HG03066 (cell line): ENCODE measurements around the gene PGC.

Source experiments
- ATAC-seq: cut with Tn5 transposase; IDR thresholded peaks from one replicate; pipeline ENCODE4 v1.9.1; 2021; ENCODE audit warnings: low read depth; ENCODE audit not compliant: unreplicated experiment

Gene PGC

DNA sequence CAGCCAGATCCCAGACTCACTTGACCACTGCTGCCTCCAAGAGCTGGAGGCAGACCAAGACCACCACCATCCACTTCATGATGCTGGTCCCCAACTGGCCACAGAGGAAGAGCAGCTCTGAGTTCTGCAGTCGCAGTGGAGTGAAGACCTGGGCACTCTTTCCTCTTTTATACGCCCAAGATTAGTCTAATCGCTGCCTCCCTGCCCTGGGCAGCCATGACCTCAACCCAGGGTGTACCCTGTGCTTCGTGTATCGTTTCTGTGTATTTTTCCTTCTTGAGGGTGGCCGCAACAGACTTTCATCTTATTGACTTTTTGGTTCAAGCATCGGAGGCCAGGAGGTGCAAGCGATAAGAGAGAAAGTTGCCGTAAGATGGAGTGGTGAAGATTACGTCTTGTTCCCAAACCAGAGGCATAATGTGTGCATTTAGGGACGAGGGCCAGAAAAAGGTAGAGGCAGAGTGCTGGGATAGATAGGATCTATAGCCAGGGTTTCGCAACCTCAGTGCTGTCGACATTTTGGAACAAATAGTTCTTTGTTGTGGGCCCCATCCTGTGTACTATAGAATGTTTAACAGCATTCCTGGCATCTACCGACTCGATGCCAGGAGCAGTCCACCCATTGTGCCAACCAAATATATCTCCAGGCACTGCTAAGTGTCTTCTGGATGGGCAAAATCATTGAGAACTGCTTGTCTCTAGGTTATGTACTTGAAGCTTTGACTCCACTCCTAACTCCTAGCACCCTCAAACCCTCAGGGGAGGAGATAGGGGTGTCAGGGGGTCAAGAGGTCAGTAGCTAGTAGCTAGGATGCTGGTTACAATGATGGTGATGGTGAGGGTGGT, at the start of gene PGC:
Gene PGC (minus strand): TSS at position 142 of the 846 bp plus-strand sequence. CDS start 63 bp downstream, at position 79.
- ATAC-seq: no peak

- ATAC-seq: no peak
These were observed 49.3 kb upstream of the PGC start for GRCh38 chr6:41796474-41796873.

DNA sequence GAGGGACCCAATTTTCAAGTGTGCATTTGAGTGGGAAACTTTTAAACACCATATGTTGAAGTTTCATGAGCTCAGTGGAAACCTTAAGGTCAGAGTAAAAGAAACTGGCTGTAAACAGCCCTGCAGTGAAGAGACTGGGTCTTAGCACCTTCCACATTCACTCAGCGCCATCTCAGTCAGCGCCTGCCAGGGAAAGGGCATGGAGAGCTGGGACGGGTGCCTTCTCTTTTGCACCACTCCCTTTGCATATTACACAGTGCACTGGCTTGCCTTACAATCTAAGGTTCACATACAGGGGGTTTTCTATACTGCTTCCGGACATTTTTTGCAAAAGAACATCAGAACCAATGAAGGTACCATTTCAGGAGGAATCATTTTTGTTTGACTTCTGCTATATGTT, 44.8 kb upstream of the PGC start:
- ATAC-seq: no peak

GRCh38 chr6:41791305-41791704, 44.1 kb upstream of the PGC start:
- no peak for ATAC-seq

DNA sequence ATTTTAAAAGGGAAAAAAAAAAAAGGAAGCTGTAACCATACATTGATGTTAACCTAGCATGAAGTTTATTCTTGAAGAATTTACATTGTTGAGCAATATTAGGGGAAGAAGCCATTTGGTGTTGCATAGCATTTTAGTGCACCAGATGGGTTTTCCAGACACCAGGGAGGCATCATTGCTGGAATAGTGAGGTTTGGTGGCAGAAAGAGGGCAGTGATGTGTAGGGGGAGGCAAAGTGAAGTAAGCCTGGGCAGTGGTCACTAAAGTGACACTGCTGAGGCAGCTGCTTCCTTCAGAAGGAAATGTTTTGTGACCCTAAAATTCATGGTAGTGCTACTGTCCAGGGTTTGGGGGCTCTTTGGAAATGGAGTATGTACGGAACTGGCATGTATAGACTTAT, 42.8 kb upstream of the PGC start:
- no peak for ATAC-seq

- ATAC-seq: no peak
These were observed 42.2 kb upstream of the PGC start for GRCh38 chr6:41789390-41789724.

DNA sequence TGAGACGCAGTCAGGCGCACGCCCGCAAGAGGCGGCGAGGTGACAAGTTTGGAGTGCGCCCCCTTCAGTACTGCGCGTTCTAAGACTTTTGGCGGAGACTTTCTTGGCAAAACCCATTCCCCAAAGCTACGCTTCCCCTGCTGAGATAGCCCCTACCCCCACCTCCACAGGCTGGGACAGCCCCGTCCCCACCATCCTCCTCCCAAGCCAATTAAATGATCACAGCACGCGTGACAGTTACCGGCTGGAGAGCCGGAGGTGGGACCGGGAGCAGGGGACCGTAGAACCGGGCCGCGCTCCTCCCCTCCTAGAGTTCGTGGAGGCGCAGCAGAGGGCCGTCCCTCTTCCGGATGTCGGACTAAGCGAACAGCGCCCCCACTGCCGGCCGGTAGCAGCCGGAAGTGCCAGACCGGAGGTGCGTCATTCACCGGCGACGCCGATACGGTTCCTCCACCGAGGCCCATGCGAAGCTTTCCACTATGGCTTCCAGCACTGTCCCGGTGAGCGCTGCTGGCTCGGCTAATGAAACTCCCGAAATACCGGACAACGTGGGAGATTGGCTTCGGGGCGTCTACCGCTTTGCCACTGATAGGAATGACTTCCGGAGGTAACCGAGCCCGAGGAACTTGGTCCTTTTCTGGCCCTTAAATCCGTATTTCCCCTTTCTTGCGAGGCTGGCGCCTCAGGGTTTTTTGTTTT, 40.2 kb upstream of the PGC start, which contains the start of gene TOMM6:
Gene TOMM6 (plus strand): TSS at position 476 of the 699 bp plus-strand sequence. CDS start 4 bp downstream, at position 480.
- peak; percentile 74 for ATAC-seq

GRCh38 chr6:41786451-41787218, 39.4 kb upstream of the PGC start:
- peak; percentile 60 for ATAC-seq

- ATAC-seq: no peak
These were observed 38.7 kb upstream of the PGC start for GRCh38 chr6:41785689-41786450.

DNA sequence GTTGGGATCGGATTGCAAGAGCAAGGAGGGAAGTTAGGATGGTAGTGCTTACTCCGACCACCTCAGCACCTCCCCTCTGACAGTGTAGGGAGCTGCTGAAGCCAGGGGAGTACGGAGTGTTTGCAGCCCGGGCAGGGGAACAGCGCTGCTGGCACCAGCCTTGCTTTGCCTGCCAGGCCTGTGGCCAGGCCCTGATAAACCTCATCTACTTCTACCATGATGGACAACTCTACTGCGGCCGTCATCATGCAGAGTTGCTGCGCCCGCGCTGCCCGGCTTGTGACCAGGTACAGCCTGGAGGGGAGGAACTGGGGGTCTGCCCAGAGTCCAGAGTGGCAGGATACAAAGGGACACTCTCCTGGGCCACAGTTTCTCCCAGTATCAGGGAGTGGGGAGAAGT, 38.1 kb upstream of the PGC start:
- no peak for ATAC-seq

DNA sequence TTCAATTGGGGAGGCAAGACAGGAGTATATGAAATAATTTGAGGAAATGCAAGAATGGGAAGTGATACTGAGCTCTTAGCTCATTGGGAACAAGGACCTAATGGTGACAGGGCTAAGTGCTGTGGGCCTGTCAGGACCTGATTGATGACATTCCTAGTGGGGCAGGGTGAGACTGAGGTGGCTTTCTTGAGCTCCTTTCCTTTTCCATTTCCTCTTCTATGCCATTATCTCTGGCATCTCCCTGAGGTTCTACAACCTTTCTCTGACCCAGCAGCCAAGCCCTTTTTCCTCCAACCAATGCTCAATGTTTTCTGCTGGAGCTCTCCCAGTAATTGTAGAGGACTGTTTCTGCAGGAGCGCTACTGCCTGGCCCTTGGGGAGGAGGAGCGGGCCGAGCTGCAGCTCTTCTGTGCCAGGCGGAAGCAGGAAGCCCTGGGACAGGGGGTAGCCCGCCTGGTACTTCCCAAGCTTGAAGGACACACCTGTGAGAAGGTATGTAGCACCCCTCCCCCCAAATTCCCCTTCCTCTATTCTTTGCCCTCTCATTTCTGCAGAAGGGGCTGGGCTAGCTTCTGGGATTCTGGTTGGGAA, 37.5 kb upstream of the PGC start:
- no peak for ATAC-seq

GRCh38 chr6:41783106-41783780, 36.0 kb upstream of the PGC start:
- no peak for ATAC-seq

GRCh38 chr6:41781366-41781730, 34.2 kb upstream of the PGC start:
- no peak for ATAC-seq

DNA sequence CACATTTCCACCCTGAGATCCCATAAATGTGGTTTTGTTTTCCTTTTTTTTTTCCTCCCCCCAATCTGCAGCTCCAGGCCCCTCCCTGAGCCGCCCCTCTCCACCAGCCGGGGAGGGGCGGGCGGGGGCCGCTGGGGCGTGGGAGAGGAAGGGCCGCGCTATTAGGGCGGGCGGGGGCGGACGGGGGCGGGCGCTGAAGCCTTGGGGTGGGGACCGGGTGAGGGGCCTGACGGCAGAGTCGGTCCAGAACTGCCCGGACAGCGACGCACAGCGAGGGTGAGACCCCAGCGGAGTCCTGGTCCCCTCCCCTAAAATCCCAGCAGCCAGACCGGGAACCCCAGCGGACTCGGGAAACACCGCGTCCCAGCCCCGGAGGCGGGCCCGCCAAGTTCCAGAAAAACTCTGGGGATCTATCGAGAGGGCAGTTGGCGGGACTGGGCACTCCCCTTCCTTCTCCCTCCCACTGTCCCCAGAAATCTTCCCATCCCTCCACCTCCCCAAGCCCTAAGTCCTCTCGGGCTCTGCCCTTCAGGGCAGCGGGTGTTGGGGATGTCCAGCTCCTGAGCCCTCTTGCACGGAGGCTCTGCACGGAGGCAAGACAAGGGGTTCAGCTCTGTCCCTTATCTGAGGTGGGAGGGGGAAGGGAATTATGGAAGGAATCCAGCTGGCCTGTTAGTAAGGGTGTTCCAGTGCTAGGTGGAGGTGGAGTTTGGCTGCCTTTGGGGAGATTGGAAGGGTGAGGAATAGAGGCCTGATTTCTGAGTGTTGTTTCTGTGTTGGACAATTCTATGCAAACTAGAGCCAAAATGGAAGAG, 33.6 kb upstream of the PGC start, which contains the start of gene PRICKLE4:
Gene PRICKLE4 (plus strand): TSS at position 232 of the 815 bp plus-strand sequence. CDS start 2,692 bp downstream, outside the sequence.
- no peak for ATAC-seq

DNA sequence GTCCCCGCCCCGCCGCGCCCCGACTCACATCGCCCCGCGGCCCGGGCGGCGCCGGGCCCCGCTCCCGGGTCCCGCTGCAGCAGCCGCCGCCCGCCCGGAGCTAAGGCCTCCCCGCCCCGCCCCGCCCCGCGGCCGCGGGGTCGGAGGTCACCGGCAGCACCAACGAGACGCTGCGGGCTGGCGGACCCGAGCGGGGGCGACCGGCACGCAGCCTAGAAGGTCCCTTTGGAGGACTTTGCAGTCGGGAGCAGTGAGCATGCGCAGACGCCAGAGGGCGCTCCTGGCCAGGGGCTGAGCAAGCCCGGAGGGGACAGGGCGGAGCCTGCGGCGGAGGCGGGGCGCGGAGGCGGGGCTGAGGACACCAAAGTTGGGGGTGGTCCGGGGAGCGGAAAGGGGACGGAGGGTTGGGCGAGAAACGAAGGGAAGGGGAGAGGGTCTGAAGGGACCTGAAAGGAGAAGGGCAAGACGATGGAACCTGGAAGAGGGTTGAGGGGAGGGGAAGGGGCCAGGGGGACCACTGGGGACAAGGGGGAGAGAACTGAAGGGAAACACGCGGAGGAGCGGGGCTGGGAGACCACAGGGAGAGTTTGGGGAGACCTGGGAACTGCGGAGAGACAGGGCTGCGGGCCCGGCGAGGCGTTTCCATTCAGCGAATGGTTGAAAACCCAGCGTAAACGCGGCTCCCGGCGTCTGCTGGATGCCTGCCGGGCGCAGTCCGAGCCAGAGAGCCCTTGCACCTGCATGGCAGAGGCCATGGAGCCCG, 32.8 kb upstream of the PGC start, which contains the start of gene FRS3:
Gene FRS3 (minus strand): TSS at position 113 of the 763 bp plus-strand sequence. CDS start 2,913 bp downstream, outside the sequence.
- peak; percentile 92 for ATAC-seq

- peak; percentile 4 for ATAC-seq
These were observed 32.1 kb upstream of the PGC start for GRCh38 chr6:41779336-41779735.

DNA sequence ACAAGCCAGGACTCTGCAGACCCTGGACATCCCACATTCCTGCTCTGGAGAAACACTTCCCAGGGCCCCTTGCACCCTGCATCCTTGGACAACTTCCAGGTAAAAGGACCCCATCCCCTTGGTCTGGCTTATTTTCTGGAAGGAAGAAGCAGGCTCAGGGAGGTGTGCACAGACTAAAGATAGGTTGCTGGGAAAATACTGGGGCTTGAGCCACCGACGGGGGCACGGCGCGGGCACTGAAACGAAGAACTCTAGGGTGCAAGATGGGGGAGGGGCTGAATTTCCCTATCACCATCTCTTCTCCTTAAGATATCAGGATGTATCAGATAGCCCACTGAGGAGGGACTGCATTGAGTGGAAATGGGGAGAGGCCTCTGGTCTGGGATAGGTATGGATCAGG, 31.7 kb upstream of the PGC start:
- ATAC-seq: no peak
